ENCODE results near the gene SIRT2.
"Not testable (repeated sequence)": the region's sequence is repeated elsewhere in the genome, so short reads cannot be mapped to it uniquely, and the experiment has no call there.

The SIRT2 gene

DNA sequence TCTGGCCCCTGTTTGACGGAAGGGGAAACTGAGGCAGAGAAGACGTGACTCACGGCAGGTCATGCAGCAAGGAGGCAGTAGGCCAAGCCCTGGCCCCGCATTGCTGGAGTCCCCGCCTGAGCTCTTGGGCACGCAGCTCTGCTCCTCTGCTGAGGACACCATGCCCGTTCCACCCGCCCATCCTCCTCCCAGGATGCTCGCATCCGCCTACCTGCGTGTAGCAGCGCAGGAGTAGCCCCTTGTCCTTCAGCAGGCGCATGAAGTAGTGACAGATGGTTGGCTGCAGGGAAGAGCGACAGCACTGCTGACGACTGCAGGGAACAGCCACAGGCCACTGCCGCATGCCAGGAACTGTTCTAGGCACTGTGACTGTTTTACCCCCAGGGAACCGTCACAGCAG lies 10.5 kb downstream of the SIRT2 start:
- Histone ChIP-seq H3K4me3 (ENCODE audit: low read length) (no peak overlapping the region), H3K4me2 (ENCODE audit: low read length) (no peak overlapping the region), H3K9ac (ENCODE audit: low read depth, low read length) (no peak overlapping the region), H3K36me3 (ENCODE audit: insufficient read depth, low read length) (peaks cover 25% of the 10 kb centered on the region), H3K9me3 (replicated peaks; ENCODE audit: low read length) (no peaks in the 10 kb centered on the region), H3K4me1 (ENCODE audit: control insufficient read depth, insufficient read depth, low read length) (peaks cover 9% of the 10 kb centered on the region), H3K27me3 (ENCODE audit: control insufficient read depth, insufficient read depth, low read length) (no peaks in the 10 kb centered on the region)

DNA sequence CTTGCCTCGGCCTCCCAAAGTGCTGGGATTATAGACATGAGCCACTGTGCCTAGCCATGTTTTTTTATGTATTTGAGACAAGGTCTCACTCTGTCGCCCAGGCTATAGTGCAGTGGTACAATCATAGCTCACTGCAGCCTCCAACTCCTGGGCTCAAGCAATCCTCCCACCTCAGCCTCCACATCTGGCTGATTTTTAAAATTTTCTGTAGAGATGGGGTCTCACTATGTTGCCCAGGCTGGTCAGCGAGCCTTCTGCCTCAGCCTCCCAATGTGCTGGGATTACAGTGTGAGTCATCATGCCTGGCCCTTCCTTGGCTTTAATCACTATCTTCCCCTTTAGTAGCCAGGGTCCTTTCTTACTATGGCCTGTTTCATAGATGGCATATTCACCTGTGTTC lies 14.7 kb downstream of the SIRT2 start:
- H3K9me3 ChIP-seq (replicated peaks; ENCODE audit: low read length); H3K4me2 ChIP-seq (ENCODE audit: low read length); H3K27me3 ChIP-seq (ENCODE audit: control insufficient read depth, insufficient read depth, low read length); H3K4me1 ChIP-seq (ENCODE audit: control insufficient read depth, insufficient read depth, low read length); H3K4me3 ChIP-seq (ENCODE audit: low read length); H3K9ac ChIP-seq (ENCODE audit: low read depth, low read length): not testable (repeated sequence)
- peaks cover 19% of the 10 kb centered on the region for H3K36me3 ChIP-seq (ENCODE audit: insufficient read depth, low read length)

DNA sequence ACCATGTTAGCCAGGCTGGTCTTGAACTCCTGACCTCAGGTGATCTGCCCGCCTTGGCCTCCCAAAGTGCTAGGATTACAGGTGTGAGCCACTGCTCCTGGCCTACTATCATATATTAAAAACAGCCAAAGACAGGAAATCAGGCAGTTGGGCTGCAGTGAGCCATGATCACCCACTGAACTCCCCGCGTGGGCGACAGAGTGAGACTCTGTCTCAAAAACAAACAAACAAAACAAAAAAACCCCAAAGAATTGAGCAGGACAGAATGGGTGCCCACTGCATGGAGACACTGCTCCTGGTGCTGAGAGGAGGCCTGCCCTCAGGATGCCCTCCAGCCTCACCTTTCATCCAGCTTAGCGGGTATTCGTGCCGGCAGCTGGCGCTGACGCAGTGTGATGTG lies 16.1 kb downstream of the SIRT2 start:
- Histone ChIP-seq H3K27me3 (ENCODE audit: control insufficient read depth, insufficient read depth, low read length) (no peaks in the 10 kb centered on the region), H3K4me1 (ENCODE audit: control insufficient read depth, insufficient read depth, low read length) (no peaks in the 10 kb centered on the region), H3K4me2 (ENCODE audit: low read length) (no peak overlapping the region), H3K9ac (ENCODE audit: low read depth, low read length) (no peak overlapping the region), H3K4me3 (ENCODE audit: low read length) (no peak overlapping the region), H3K9me3 (replicated peaks; ENCODE audit: low read length) (no peaks in the 10 kb centered on the region), H3K36me3 (ENCODE audit: insufficient read depth, low read length) (peaks cover 6% of the 10 kb centered on the region)

DNA sequence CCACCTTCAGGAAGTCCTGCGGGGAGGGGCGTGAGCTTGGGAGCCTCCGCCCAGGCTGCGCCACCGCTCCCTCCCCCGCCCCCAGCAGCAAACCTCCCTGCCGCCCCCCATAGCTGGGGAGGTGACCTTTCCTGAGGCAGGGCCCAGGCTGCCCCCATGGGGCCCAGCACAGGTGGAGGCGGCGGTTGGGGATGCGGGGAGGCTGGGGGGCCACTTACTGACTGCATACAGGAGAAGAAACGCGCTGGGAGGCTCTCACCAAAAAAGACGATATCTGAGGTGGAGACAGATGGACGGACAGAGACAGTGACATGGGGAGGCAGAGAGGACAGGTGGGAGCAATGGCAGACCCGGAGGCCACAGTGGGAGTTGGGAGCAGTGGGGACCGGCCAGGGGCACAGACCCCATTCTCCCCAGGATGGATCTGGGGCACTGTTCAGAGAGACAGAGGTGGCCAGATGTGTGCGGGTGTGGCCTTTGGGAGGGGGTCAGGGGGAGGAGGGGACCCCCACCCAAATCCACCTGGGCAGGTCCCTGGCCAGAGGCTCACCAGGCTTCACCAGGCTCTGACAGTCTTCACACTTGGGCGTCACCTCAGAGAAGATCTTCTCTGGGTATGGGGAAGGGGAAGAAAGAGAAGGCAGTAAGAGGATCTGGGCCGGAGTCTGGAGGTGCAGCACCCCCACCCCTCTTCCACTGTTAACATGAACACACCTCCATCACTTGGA lies 18.4 kb downstream of the SIRT2 start:
- H3K36me3 ChIP-seq (ENCODE audit: insufficient read depth, low read length) = peaks cover 2% of the 10 kb centered on the region

DNA sequence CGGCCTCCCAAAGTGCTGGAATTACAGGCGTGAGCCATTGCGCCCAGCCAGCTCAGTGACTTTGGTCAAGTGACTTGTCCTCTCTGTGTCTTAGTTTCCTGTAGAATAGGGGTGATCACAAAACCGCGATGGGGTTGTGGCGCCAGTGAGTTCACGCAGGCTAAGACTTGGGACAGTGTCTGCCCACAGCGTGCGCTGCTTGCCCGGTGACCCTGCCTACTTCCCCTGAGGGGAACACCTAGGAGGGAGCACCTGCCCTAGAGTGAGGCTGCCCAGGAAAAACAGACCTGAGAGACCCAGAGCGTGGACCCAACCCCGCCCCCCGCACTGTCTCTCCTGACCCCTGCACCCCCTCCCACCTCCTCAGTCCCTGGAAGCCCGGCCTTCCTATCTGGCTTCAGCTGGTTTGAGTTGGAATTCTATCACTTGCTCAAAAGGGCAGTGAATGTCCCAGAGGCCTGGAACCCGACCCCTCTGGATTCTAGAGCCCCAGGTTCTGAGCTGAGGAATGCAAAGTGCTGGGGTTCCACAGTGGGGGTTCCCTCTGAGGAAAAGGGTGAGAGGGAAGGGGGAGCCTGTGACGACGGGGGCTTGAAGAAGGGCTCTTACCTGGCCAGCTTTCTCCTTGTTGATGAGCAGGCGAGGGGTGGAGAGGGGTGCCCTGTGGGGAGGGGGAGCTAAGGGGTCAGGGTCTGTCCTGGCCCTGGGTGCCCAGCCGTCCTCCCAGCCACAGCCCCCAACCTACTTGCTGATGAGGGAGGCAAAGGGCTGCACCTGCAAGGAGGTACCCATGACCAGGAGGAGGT lies 19.1 kb downstream of the SIRT2 start:
- no peaks in the 10 kb centered on the region for H3K4me1 ChIP-seq (ENCODE audit: control insufficient read depth, insufficient read depth, low read length)

More for the DNA sequence above, 18.4 kb downstream of the SIRT2 start:
- no peaks in the 10 kb centered on the region for H3K4me1 ChIP-seq (ENCODE audit: control insufficient read depth, insufficient read depth, low read length)
- H3K9ac ChIP-seq (ENCODE audit: low read depth, low read length) = no peak overlapping the region
- H3K9me3 ChIP-seq (replicated peaks; ENCODE audit: low read length) = no peaks in the 10 kb centered on the region
- no peak overlapping the region for H3K4me3 ChIP-seq (ENCODE audit: low read length)
- no peaks in the 10 kb centered on the region for H3K27me3 ChIP-seq (ENCODE audit: control insufficient read depth, insufficient read depth, low read length)
- H3K4me2 ChIP-seq (ENCODE audit: low read length) = no peak overlapping the region

DNA sequence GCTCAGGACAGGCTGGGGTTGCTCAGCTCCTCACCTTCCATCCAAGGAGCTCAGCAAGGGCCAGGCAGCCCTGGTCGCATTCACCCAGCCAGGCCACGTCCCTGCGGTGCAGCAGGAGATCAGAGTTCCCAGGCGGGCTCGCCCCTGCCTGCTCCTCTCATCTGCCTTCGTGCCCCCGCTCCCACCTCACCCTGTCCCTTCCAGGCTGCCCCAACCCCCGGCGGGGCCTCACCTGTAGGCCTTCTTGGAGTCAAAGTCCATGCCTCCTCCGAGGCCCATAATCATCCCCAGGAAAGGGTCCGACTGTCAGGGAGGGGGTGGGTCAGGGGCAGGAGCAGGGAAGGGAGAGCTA lies 20.0 kb downstream of the SIRT2 start:
- Histone ChIP-seq H3K4me3 (ENCODE audit: low read length) (no peak overlapping the region), H3K27me3 (ENCODE audit: control insufficient read depth, insufficient read depth, low read length) (no peaks in the 10 kb centered on the region), H3K4me2 (ENCODE audit: low read length) (no peak overlapping the region), H3K9me3 (replicated peaks; ENCODE audit: low read length) (no peaks in the 10 kb centered on the region), H3K4me1 (ENCODE audit: control insufficient read depth, insufficient read depth, low read length) (no peaks in the 10 kb centered on the region), H3K9ac (ENCODE audit: low read depth, low read length) (no peak overlapping the region), H3K36me3 (ENCODE audit: insufficient read depth, low read length) (peaks cover 2% of the 10 kb centered on the region)

More for the DNA sequence above, 19.1 kb downstream of the SIRT2 start:
- Histone ChIP-seq H3K4me2 (ENCODE audit: low read length) (no peak overlapping the region), H3K9me3 (replicated peaks; ENCODE audit: low read length) (no peaks in the 10 kb centered on the region), H3K36me3 (ENCODE audit: insufficient read depth, low read length) (peaks cover 2% of the 10 kb centered on the region), H3K9ac (ENCODE audit: low read depth, low read length) (no peak overlapping the region), H3K27me3 (ENCODE audit: control insufficient read depth, insufficient read depth, low read length) (no peaks in the 10 kb centered on the region), H3K4me3 (ENCODE audit: low read length) (no peak overlapping the region)

DNA sequence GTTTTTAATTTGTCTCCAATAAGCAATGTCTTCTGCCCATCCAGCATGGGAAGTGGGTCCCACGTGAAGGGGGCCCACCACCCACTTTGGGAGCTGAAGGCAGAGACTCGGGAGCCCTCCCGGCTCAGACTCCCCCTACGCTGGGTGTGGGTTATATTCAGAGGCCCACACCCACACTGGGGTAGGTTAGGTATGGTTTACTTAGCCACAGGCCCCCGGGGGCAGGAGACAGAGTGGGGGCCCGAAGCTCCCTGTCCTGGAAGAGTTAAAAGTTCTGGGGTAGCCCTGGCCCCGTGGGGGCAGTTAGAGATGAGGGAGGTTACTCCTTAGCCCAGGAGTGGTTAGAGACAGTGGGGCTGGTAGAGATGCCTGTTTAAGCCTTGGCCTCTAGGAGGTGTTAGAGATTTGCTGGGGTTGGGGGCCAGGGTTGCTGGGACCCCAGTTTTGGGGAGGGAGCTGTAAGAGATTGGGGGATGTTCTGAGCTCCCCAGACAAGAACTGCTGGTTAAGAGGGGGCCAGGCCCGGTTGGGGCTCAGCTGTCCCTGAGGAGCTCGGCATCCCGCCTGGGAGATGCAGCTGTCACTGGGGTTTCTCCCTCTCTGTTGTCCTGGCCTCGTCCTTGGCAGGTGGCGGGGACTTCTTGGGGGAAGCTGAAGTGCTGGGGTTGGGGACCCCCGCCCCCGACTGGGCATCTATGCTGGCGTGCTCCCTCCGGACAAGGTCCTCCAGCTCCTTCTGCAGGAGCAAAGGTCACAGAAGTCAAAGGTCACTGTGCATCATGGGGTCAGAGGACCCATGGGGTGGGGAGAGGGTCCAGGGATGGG lies 20.6 kb downstream of the SIRT2 start:
- no peaks in the 10 kb centered on the region for H3K4me1 ChIP-seq (ENCODE audit: control insufficient read depth, insufficient read depth, low read length)
- H3K9me3 ChIP-seq (replicated peaks; ENCODE audit: low read length) = no peaks in the 10 kb centered on the region
- H3K27me3 ChIP-seq (ENCODE audit: control insufficient read depth, insufficient read depth, low read length) = no peaks in the 10 kb centered on the region
- no peak overlapping the region for H3K9ac ChIP-seq (ENCODE audit: low read depth, low read length)
- H3K36me3 ChIP-seq (ENCODE audit: insufficient read depth, low read length) = peaks cover 2% of the 10 kb centered on the region
- H3K4me3 ChIP-seq (ENCODE audit: low read length) = no peak overlapping the region
- no peak overlapping the region for H3K4me2 ChIP-seq (ENCODE audit: low read length)

DNA sequence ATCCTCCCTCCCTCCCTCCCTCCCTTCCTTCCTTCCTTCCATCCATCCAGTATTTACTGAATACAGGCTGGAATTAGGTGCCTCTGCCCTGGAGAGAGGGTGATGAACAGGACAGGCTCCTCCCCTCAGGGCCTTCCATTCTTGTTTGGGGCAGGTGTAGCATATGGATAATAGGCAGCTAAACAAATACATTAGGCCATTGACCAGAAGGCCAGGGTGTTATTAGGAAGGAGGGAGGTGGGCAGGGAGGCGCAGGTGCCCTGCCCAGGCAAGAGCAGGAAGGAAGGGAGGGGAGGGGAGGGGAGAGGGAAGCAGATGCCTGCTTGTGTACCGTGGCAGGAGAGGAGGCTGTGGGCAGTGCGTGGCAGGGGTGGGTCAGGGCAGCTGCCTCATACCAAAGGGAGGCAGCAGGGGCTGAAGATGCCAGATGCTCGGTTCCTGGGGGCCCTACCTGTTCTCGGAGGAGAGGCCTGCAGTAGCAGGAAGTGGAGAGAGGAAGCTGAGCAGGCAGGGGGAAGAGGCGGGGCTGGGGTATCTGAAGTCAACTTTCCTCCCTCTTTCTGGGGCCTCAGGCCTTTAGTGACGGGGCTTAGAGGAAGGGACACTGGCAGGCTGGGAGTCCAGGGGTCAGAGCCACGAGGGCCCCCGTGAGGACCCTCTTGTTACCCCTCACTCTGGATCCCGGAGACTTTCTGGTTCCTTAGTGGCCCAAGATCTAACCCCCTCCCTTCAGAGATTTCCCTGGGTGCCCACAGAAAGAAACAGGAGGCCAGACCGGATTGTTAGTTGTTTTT lies 21.4 kb downstream of the SIRT2 start, which contains the start of gene RINL:
TSS of gene RINL (minus strand) at position 495 of the 794 bp plus-strand sequence. CDS start 1,533 bp downstream, outside the sequence.
- no peaks in the 10 kb centered on the region for H3K4me1 ChIP-seq (ENCODE audit: control insufficient read depth, insufficient read depth, low read length)
- no peaks in the 10 kb centered on the region for H3K27me3 ChIP-seq (ENCODE audit: control insufficient read depth, insufficient read depth, low read length)
- peaks cover 2% of the 10 kb centered on the region for H3K36me3 ChIP-seq (ENCODE audit: insufficient read depth, low read length)
- H3K4me3 ChIP-seq (ENCODE audit: low read length) = no peak within 1 kb of the TSS
- no peak within 1 kb of the TSS for H3K4me2 ChIP-seq (ENCODE audit: low read length)
- no peaks in the 10 kb centered on the region for H3K9me3 ChIP-seq (replicated peaks; ENCODE audit: low read length)
- H3K9ac ChIP-seq (ENCODE audit: low read depth, low read length) = no peak within 1 kb of the TSS

DNA sequence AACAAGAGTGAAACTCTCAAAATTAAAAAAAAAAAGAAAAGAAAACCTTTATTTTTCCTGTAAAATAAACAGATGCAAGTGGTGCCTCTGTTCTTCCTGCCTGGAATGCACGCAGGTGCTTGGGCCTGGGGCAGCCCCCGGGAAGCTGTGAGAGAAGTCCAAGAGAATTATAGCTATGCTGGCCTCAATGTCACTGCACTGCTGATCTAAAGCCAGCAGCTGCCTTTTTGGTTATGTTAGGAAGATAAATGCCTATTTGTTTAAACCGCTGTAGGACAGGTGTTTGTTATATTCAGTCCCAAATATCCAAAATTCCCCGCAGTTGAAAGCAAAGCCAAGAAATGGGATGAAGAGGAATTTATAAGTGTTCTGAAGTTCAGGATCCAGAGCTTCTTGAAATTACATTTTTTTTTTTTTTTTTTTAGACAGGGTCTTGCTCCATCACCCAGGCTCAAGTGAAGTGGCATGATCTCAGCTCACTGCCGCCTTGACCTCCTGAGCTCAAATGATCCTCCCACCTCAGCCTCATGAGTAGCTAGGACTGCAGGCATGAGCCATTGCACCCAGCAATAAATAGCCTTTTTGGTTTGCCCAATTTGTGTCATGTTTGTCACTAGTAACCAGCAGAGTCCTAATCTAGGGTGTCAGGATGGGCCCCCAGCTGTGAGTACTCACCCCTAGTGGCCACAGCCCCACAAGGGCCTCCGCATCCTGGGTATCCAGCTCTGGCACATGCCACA lies 23.6 kb downstream of the SIRT2 start:
- no peak overlapping the region for H3K4me3 ChIP-seq (ENCODE audit: low read length)
- no peaks in the 10 kb centered on the region for H3K4me1 ChIP-seq (ENCODE audit: control insufficient read depth, insufficient read depth, low read length)
- no peaks in the 10 kb centered on the region for H3K27me3 ChIP-seq (ENCODE audit: control insufficient read depth, insufficient read depth, low read length)
- H3K4me2 ChIP-seq (ENCODE audit: low read length) = no peak overlapping the region
- H3K9me3 ChIP-seq (replicated peaks; ENCODE audit: low read length) = no peaks in the 10 kb centered on the region
- peaks cover 2% of the 10 kb centered on the region for H3K36me3 ChIP-seq (ENCODE audit: insufficient read depth, low read length)
- no peak overlapping the region for H3K9ac ChIP-seq (ENCODE audit: low read depth, low read length)

DNA sequence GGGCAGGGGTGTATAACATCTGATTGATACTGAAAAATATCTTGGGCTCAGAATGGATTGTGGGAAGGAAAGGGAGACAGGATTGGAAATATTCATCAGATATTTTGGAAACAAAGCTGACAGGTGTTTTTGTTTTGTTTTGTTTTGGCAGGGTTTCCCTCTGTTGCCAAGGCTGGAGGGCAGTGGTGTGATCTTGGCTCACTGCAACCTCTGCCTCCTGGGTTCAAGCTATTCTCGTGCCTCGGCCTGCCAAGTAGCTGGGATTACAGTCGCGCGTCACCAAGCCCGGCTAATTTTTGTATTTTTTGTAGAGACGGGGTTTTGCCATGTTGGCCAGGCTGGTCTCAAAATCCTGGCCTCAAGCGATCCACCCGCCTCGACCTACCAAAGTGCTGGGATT lies 26.0 kb downstream of the SIRT2 start:
- not testable (repeated sequence) for H3K27me3 ChIP-seq (ENCODE audit: control insufficient read depth, insufficient read depth, low read length); H3K4me3 ChIP-seq (ENCODE audit: low read length); H3K9me3 ChIP-seq (replicated peaks; ENCODE audit: low read length); H3K9ac ChIP-seq (ENCODE audit: low read depth, low read length); H3K4me2 ChIP-seq (ENCODE audit: low read length); H3K36me3 ChIP-seq (ENCODE audit: insufficient read depth, low read length)
- H3K4me1 ChIP-seq (ENCODE audit: control insufficient read depth, insufficient read depth, low read length) = peaks cover 12% of the 10 kb centered on the region
